RWPE2 (cell line): ENCODE results near the gene MT1HL1.

Experiments
- ATAC-seq: fragments of 200-7000 bp; cut with Tn5 transposase; 3 replicates; pipeline ENCODE4 v1.9.1; 2021; ENCODE audit warnings: low read depth
- DNase-seq: peaks from one replicate; pipeline ENCODE4 v3.0.0-alpha.2; 2020; ENCODE audit warnings: low spot score
- H3K27ac ChIP-seq: fragments of 450-650 bp; 2 replicates; pipeline ENCODE4 v1.5.1; 2017; ENCODE audit warnings: mild to moderate bottlenecking; ENCODE audit not compliant: poor library complexity, severe bottlenecking
- H3K27me3 ChIP-seq: fragments of 250-450 bp; sonication (Bioruptor Pico); 2 replicates; pipeline ENCODE4 v1.5.1; 2021; ENCODE audit warnings: mild to moderate bottlenecking, moderate library complexity; ENCODE audit not compliant: insufficient read depth, poor library complexity, severe bottlenecking
- H3K36me3 ChIP-seq: fragments of 250-450 bp; sonication (Bioruptor Pico); 2 replicates; pipeline ENCODE4 v1.5.1; 2020; ENCODE audit warnings: low read depth, mild to moderate bottlenecking, moderate library complexity
- H3K4me1 ChIP-seq: fragments of 250-450 bp; sonication (Bioruptor Pico); 2 replicates; pipeline ENCODE4 v1.5.1; 2021; ENCODE audit warnings: mild to moderate bottlenecking, moderate library complexity; ENCODE audit not compliant: insufficient read depth, poor library complexity, severe bottlenecking
- H3K4me3 ChIP-seq: fragments of 250-450 bp; sonication (Bioruptor Pico); 2 replicates; pipeline ENCODE4 v1.5.1; 2021; ENCODE audit warnings: mild to moderate bottlenecking, moderate library complexity; ENCODE audit not compliant: severe bottlenecking
- H3K9me3 ChIP-seq: fragments of 250-450 bp; sonication (Bioruptor Pico); 2 replicates; pipeline ENCODE4 v1.5.1; 2021; ENCODE audit warnings: mild to moderate bottlenecking, moderate library complexity; ENCODE audit not compliant: severe bottlenecking
- TF ChIP-seq, protein P1 (sequence below): fragments of 450-650 bp; IDR thresholded peaks from one replicate; pipeline ENCODE4 v1.5.1; 2017; ENCODE audit warnings: mild to moderate bottlenecking, moderate library complexity; ENCODE audit not compliant: poor library complexity, severe bottlenecking

Gene MT1HL1

GRCh38 chr1:237003516-237003915 is 725 bp downstream of the MT1HL1 start:
- no peaks in the 10 kb centered on the region for H3K27me3 ChIP-seq
- ATAC-seq, result no peak
- no peak for DNase-seq
- H3K27ac ChIP-seq, result no peak overlapping the region
- TF ChIP-seq, protein P1, sequence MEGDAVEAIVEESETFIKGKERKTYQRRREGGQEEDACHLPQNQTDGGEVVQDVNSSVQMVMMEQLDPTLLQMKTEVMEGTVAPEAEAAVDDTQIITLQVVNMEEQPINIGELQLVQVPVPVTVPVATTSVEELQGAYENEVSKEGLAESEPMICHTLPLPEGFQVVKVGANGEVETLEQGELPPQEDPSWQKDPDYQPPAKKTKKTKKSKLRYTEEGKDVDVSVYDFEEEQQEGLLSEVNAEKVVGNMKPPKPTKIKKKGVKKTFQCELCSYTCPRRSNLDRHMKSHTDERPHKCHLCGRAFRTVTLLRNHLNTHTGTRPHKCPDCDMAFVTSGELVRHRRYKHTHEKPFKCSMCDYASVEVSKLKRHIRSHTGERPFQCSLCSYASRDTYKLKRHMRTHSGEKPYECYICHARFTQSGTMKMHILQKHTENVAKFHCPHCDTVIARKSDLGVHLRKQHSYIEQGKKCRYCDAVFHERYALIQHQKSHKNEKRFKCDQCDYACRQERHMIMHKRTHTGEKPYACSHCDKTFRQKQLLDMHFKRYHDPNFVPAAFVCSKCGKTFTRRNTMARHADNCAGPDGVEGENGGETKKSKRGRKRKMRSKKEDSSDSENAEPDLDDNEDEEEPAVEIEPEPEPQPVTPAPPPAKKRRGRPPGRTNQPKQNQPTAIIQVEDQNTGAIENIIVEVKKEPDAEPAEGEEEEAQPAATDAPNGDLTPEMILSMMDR, result no peak
- H3K36me3 ChIP-seq, result no peaks in the 10 kb centered on the region
- H3K4me3 ChIP-seq, result no peak overlapping the region
- no peaks in the 10 kb centered on the region for H3K4me1 ChIP-seq
- no peaks in the 10 kb centered on the region for H3K9me3 ChIP-seq

GRCh38 chr1:237000191-237000590 is 4.0 kb downstream of the MT1HL1 start:
- H3K4me3 ChIP-seq, result no peak overlapping the region
- TF ChIP-seq, protein P1, result no peak
- DNase-seq (no peak), ATAC-seq (no peak)
- H3K36me3 ChIP-seq, result no peaks in the 10 kb centered on the region
- no peak overlapping the region for H3K27ac ChIP-seq
- no peaks in the 10 kb centered on the region for H3K9me3 ChIP-seq
- no peaks in the 10 kb centered on the region for H3K27me3 ChIP-seq
- no peaks in the 10 kb centered on the region for H3K4me1 ChIP-seq

GRCh38 chr1:236998546-236998945 is 5.7 kb downstream of the MT1HL1 start:
- ATAC-seq, result no peak
- Histone ChIP-seq H3K27ac (no peak overlapping the region), H3K9me3 (no peaks in the 10 kb centered on the region), H3K4me3 (no peak overlapping the region), H3K27me3 (no peaks in the 10 kb centered on the region), H3K4me1 (no peaks in the 10 kb centered on the region), H3K36me3 (no peaks in the 10 kb centered on the region)
- TF ChIP-seq, protein P1, result no peak
- DNase-seq, result no peak

DNA sequence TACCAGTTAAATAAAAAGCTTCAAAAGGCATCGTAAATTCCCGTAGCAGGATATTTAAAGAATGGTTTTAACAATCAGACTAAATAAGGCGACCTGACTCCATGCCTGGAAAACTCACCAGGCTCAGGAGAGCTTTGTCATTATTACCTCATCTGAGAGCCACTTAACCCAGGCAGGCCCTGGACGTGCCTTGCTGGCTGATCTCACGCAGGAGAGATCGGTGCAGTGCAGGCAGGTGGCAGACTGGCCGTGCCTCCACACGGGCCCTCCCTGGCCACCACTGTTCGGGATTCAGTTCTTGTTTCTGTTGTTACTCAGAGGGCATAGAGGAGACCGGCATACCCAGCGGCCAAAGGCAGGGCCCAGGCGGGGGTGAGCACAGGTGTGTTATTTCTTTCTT is 6.4 kb downstream of the MT1HL1 start:
- H3K4me3 ChIP-seq, result no peak overlapping the region
- ATAC-seq, result 0 out of 3 replicates have a peak, but pooled peaks have one; percentile 31
- no peaks in the 10 kb centered on the region for H3K27me3 ChIP-seq
- H3K4me1 ChIP-seq, result no peaks in the 10 kb centered on the region
- H3K36me3 ChIP-seq, result no peaks in the 10 kb centered on the region
- H3K9me3 ChIP-seq, result no peaks in the 10 kb centered on the region
- no peak for DNase-seq
- TF ChIP-seq, protein P1, result no peak
- no peak overlapping the region for H3K27ac ChIP-seq

DNA sequence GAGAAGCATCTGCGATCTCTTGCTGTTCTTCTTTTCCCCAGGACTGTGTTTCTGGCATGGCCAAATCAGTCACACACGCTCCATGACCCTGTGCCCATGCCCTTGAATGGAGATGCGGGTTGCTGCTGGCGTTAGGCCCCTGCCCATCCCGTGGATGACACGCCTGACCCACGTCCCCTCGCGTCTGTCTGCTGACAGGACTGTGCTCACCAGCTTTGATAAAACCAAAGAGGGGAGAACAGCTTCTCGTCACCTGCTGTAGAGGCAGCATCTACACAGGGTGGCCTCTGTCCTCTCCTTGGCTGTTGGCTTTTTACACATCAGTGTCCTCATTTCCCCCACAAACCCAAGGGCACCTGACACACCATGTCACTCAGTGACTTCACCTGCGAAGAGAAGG is 6.9 kb downstream of the MT1HL1 start:
- no peaks in the 10 kb centered on the region for H3K4me1 ChIP-seq
- H3K36me3 ChIP-seq, result no peaks in the 10 kb centered on the region
- TF ChIP-seq, protein P1, result no peak
- no peaks in the 10 kb centered on the region for H3K27me3 ChIP-seq
- DNase-seq, result no peak
- H3K4me3 ChIP-seq, result no peak overlapping the region
- no peak for ATAC-seq
- H3K27ac ChIP-seq, result no peak overlapping the region
- no peaks in the 10 kb centered on the region for H3K9me3 ChIP-seq
